Osteoblast (primary cell): ENCODE measurements around the gene HUWE1. TPM values are rescaled to one million over a fixed set of nuclear protein-coding genes. Genes with fewer than 3 reads are reported as not detected.

Source experiments
- DNase-seq: peaks from one replicate; pipeline ENCODE4 v3.0.0; 2011; ENCODE audit warnings: low spot score, mixed read lengths; ENCODE audit not compliant: insufficient read length; ENCODE audit errors: missing footprints
- H2AFZ ChIP-seq: 2 replicates; pipeline ENCODE4 v1.6.0; 2011; ENCODE audit warnings: mild to moderate bottlenecking, low read length
- H3K27ac ChIP-seq: 2 replicates; pipeline ENCODE4 v1.5.1; 2011; ENCODE audit warnings: mild to moderate bottlenecking, low read depth, low read length, moderate library complexity
- H3K27me3 ChIP-seq: 2 replicates; pipeline ENCODE4 v1.6.0; 2012; ENCODE audit warnings: mild to moderate bottlenecking, control low read depth, inconsistent platforms, low read length, moderate library complexity; ENCODE audit not compliant: insufficient read depth
- H3K36me3 ChIP-seq: 2 replicates; pipeline ENCODE4 v1.5.1; 2011; ENCODE audit warnings: mild to moderate bottlenecking, low read length, control low read depth, moderate library complexity; ENCODE audit not compliant: insufficient read depth
- H3K4me1 ChIP-seq: 2 replicates; pipeline ENCODE4 v1.5.1; 2011; ENCODE audit warnings: mild to moderate bottlenecking, low read length, control low read depth, moderate library complexity; ENCODE audit not compliant: insufficient read depth
- H3K4me2 ChIP-seq: 2 replicates; pipeline ENCODE4 v1.6.0; 2011; ENCODE audit warnings: mild to moderate bottlenecking, low read length; ENCODE audit not compliant: insufficient read depth
- H3K4me3 ChIP-seq: fragments of 200-600 bp; sonication (generic); 3 replicates; pipeline ENCODE4 v1.5.1; 2012; ENCODE audit warnings: mild to moderate bottlenecking, low read length, inconsistent platforms; ENCODE audit not compliant: insufficient read depth
- H3K79me2 ChIP-seq: 2 replicates; pipeline ENCODE4 v1.6.0; 2012; ENCODE audit warnings: mild to moderate bottlenecking, low read length, control low read depth, inconsistent platforms; ENCODE audit not compliant: insufficient read depth
- H3K9me3 ChIP-seq: 2 replicates; pipeline ENCODE4 v1.5.1; 2011; ENCODE audit warnings: low read depth, low read length, control low read depth
- H4K20me1 ChIP-seq: 2 replicates; pipeline ENCODE4 v1.6.0; 2012; ENCODE audit warnings: mild to moderate bottlenecking, low read length, control low read depth; ENCODE audit not compliant: insufficient read depth
- CTCF ChIP-seq: IDR thresholded peaks from 2 replicates; pipeline ENCODE4 v1.5.1; 2011; ENCODE audit warnings: mild to moderate bottlenecking, low read depth, low read length, moderate library complexity; ENCODE audit errors: extremely low read depth
- total RNA-seq: library from RNA; depleted of rRNA; stranded (reverse); fragments of >200 nt; gene quantifications from 2 replicates; pipeline ENCODE4 v1.2.3, GENCODE V29; 2012

The HUWE1 gene
- total RNA-seq, 1 donor: 116 TPM

DNA sequence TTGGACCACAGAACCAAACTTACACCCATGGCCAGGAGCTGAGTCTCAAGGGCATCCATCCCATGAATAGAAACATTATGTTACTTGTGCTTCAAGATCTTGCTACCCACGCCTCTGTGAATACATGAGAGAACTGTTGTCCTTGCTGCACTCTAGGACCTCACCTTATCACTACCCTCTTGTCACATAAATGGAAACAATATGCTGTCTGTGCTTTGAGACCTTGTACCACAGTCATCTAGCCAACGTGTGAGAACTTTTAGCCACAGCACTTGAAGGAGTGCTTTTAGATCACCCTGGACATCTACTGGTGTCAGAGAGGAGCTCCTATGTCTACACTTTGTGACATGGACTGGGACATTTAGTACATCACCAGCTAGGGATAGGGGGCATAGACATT, 30.7 kb upstream of the HUWE1 start:
- Histone ChIP-seq H3K79me2 (no peaks in the 10 kb centered on the region), H3K9me3 (no peaks in the 10 kb centered on the region), H2AFZ (no peak overlapping the region), H3K36me3 (no peaks in the 10 kb centered on the region), H4K20me1 (no peaks in the 10 kb centered on the region), H3K4me1 (peaks cover 14% of the 10 kb centered on the region), H3K4me3 (no peak overlapping the region), H3K27ac (no peak overlapping the region), H3K27me3 (peaks cover 3% of the 10 kb centered on the region), H3K4me2 (no peak overlapping the region)
- DNase-seq: no peak
- TF ChIP-seq CTCF: no peak

- DNase-seq: no peak
- no peak overlapping the region for H3K4me2 ChIP-seq
- TF ChIP-seq CTCF: no peak
- H3K4me3 ChIP-seq: no peak overlapping the region
- no peak overlapping the region for H2AFZ ChIP-seq
- peaks cover 3% of the 10 kb centered on the region for H3K27me3 ChIP-seq
- H3K27ac ChIP-seq: no peak overlapping the region
- H3K4me1 ChIP-seq: peaks cover 14% of the 10 kb centered on the region
- no peaks in the 10 kb centered on the region for H3K9me3 ChIP-seq
- H4K20me1 ChIP-seq: no peaks in the 10 kb centered on the region
- H3K36me3 ChIP-seq: no peaks in the 10 kb centered on the region
- H3K79me2 ChIP-seq: no peaks in the 10 kb centered on the region
Observed at GRCh38 chrX:53716328-53717088, 30.0 kb upstream of the HUWE1 start.

DNA sequence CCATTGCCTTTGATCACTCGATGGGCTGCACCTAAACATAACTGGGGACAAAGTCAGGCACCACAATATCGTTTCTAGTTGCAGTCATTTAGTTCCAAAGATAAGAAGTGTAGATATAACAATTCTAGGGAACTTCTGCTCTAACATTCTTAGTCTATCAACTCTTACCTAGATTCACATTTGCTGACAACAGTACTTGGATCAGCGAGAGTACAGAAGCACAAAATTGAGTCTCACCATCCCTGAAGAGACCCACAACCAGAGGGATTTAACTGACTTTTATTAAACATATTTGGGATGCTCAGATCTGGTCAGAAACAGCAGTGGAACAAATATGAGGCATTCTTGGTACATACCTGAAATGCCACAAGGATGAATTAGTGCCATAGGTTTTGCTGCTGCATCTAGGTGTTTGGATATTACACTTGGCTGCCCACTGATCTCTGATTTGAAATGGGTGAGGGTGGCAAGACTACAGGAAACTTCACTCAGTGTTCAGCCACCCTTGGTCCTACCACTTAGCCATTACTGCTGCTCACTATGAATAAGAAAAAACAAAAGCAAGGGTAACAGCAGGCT, 28.9 kb upstream of the HUWE1 start:
- H3K4me1 ChIP-seq: peaks cover 14% of the 10 kb centered on the region
- DNase-seq: no peak
- no peaks in the 10 kb centered on the region for H3K79me2 ChIP-seq
- H3K27me3 ChIP-seq: peaks cover 3% of the 10 kb centered on the region
- H4K20me1 ChIP-seq: no peaks in the 10 kb centered on the region
- peak overlapping the region; percentile 65 for H3K4me2 ChIP-seq
- TF ChIP-seq CTCF: no peak
- no peaks in the 10 kb centered on the region for H3K36me3 ChIP-seq
- no peak overlapping the region for H2AFZ ChIP-seq
- no peak overlapping the region for H3K27ac ChIP-seq
- no peak overlapping the region for H3K4me3 ChIP-seq
- no peaks in the 10 kb centered on the region for H3K9me3 ChIP-seq

DNA sequence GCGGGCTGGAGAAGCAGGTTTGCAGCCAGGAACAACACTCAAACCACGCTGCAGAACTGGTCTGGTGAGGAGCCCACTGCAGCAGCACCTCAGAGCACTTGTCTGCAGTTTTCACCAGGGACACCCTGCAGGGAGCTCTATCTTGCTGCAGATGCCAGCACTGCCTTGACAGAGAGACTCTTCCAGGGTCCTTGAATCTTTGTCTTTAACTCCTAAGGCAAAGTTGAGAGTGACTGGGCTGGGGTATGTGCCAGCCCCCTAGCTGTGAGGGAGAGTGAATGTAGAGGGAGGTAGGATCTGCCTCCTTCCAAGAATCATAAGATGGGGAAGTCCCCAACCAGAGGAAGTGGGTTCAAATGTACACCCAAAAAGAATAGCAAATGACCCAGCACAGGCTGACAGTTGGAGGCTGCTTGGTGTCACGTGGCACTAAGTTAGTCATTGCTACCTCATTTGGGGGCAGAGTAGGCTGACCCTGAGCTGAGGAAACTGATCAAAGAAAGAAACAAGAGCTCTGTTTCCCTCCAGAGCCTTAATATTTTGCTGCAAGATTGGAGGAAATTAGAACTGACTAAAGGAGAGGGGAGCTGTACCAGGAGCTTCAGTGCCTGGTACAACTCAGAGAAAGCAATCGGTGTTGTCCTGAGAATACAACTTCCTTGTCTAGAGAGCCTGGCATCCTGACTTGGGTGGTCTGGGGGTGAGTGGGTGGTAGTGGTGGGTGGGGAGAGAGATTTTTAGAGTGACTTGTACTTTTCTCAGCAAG, 28.2 kb upstream of the HUWE1 start:
- Histone ChIP-seq H3K36me3 (no peaks in the 10 kb centered on the region), H3K4me1 (peaks cover 14% of the 10 kb centered on the region), H3K4me2 (peak overlapping the region; percentile 65), H3K27ac (no peak overlapping the region), H3K4me3 (no peak overlapping the region), H4K20me1 (no peaks in the 10 kb centered on the region), H3K79me2 (no peaks in the 10 kb centered on the region), H2AFZ (no peak overlapping the region), H3K27me3 (peaks cover 3% of the 10 kb centered on the region), H3K9me3 (no peaks in the 10 kb centered on the region)
- no peak for DNase-seq
- TF ChIP-seq CTCF: no peak
